GM19455 (cell line): ENCODE data around the gene WAS.

ENCODE experiments used
- ATAC-seq: cut with Tn5 transposase; IDR thresholded peaks from one replicate; pipeline ENCODE4 v1.9.1; 2021; ENCODE audit not compliant: unreplicated experiment

WAS gene

DNA sequence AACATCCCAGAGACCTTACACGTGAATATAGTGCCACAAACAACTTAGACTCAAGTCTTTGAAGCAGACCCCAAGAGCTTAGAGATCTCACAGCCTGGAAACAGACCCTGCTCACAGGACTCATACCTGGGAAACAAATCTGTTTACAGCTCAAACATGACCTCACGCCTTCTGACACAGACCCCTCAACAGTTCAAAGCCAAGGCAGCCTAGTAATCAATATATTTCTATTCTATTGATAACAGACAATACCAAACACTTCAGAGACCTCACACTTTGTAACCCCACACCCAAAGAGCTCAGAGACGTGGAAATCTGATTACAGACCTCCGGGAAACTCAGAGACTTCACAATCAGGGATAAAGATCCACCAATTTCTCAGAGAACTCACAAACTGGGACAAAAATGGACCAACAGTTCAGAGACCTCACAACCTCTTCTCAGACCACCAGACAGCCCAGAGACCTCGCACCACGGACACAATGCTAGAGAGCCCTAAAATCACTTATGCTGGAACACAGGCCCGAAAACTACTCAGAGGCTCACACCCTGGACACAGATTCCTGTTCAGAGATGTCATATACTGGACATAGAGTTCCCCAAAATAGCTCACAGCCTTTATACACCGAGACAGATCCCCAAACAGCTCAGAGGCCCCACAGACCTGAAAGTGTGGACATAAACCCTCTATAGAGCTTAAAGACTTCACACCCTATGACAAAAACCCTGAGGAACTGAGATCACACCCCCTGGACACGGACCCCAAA lies 27.7 kb downstream of the WAS start:
- ATAC-seq = no peak

DNA sequence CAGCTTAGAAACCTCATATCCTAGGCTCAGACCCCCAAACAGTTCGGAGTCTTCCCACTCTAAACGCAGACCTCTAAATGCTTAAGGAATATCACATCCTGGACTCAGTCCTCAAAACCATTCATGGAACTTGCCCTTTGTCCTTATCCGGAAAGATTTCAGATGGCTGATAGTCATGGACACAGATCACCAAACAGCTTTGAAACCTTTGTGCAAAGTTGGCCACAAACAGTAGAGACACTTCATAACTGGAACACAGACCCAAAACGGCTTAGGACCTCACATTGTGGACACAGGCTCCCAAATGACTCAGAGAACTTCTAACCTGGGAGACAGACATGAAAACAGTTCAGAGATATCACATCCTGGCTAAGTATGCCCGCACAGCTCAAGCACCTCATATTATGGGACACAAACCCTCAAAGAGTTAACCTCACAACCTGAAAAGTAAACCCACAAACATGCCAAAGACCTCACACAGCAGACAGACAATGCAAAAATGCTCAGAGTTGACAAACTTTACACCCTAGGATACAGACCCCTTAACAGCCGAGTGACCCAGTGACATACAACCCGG lies 28.4 kb downstream of the WAS start:
- ATAC-seq = no peak

DNA sequence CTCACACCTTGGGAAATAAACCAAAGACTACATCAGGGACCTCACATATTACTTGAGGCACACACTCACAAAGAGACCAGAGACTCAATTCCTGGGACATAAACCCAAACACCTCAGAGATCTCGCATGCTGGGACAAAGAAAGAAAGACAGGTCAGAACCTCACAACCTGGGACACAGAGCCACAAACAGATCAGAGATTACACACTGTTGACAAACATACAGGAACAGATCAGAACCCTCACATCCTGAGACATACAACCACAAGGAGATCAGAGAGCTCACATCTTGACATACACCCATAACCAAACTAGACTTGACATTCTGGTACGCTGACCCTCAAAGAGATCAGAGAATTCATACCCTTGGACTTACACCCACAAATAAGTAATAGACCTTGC lies 30.2 kb downstream of the WAS start:
- ATAC-seq = no peak

DNA sequence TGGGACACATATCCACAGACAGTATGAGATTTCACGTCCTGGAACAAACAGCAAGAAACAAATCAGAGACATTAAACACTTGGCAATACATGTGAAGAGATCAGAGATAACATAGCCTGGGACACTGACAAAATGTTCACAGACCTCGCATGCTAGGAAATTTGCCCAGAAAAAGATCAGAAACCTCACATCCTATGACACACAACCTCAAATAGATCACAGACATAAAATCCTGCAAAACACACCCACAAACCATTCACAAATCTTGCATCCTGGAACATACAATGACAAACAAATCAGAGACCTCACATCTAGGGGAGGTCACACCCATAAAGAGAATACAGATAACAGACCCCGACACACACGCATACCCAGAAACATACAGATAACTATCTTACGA lies 31.0 kb downstream of the WAS start:
- ATAC-seq = no peak

DNA sequence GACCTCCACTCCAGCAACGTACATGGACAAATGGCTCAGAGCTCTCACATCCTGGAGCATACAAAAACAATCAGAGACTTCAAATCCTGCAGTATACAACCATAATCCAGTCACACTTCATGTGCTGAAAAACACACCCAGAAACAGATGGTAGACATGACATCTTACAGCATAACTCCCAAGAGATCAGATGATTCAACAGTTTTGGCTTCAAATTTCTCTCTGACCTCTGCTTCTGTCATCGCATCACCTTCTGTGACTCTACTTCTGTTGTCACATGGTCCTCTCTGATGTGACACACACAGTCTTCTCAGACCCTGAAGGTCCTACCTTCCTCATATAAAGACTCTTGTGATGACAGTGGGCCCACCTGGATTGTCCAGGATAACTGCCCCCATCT lies 31.5 kb downstream of the WAS start:
- ATAC-seq = no peak

DNA sequence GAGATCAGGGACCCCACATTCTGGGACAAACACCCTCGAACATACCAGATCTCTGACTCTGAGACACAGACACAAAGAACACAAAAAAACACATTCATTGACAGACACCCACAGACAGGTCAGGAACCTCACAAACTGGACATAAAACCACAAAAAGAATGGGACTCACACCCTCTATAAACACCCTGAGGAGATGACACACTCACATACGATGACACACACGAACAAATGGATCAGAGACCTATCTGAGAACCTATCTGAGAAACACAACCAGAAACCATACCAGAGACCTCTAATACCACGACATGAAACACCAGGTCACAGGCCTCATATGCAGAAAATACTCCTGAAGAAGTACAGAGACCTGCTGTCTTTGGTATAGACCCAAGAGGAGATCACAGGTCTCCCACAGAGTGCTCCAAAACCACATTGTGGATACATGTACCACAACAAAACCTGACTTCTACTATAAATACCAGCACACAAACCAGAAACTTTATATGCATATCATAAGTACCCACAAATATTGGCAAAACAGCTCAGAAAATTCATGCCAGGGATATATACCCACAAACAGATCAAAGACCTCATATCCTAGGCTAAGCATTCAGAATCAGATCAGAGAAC lies 32.4 kb downstream of the WAS start:
- ATAC-seq = no peak

DNA sequence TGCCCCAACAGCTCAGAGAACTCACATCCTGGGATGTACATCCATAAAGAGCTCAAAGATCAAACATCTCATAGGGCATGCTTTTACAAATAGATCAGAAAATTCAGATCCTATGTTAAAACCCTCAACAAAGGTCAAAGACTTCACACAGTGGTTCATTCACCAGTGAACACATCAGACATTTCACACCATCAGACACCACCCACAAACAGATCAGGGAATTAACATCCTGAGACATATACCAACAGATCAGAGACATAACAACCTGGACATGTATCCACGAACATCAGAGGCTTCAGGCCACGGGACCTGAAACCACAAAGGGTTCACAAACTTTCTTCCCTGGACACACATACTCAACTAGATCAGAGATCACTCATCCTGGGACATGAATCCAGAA lies 36.4 kb downstream of the WAS start:
- ATAC-seq = no peak

DNA sequence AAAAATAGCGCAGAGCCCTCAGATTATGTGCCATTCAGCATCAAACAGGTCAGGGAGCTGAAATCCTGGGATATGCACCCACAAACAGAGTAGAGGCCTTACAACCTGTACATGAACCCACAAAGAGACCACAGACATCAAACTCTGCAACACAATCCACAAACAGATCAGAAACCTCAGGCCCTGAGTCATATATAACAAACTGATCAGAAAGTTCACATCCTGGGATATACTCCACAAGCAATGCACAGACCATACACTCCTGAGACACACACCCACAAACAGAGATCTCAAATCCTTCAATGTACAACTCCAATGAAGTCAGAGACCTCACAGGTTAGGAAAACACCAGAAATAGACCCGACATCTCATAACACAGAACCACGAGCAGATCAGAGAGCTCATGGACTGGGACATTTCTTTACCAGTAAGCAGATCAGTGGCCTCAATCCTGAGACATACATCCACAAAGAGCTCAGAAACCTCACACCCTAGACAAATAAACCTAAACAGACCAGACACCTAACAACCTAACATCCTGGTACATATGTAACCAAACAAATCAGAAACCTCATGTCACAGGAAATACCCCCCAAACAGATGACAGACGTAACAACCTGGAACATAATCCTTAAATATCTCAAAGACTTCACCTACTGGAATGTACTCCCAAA lies 37.1 kb downstream of the WAS start:
- ATAC-seq = no peak

DNA sequence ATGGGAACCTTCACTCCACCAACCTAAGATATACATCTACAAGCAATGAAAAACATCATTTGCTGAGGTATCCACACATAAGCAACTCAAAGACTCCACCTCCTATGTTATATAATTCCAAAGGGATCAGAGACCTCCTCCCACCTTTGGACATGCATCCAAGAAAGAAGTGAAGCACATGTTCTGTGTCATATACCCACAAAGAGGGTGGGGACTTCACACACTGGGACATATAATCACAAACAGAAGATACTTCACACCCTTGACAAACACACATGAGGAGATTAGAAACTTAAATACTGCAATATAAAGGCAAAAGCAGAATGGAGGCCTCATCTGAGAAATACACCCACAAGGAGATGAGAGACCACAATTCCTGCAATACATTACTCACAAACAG lies 38.3 kb downstream of the WAS start:
- no peak for ATAC-seq

DNA sequence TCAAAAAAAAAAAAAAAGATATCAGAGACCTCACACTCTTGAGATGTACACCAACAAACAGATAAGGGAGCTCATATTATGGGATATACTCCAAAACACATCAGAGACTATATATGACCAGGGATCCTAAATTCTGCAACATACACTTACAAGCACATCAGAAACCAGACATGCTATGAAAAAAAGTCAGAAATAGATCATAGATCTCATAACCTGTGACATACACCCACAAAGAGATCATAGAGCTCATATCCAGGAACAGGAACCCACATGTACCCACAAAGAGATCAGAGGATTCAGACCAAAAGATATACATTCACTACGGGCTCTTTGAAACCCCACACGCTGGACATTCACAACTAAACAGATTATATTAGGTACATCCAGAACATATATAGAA lies 43.0 kb downstream of the WAS start:
- no peak for ATAC-seq

DNA sequence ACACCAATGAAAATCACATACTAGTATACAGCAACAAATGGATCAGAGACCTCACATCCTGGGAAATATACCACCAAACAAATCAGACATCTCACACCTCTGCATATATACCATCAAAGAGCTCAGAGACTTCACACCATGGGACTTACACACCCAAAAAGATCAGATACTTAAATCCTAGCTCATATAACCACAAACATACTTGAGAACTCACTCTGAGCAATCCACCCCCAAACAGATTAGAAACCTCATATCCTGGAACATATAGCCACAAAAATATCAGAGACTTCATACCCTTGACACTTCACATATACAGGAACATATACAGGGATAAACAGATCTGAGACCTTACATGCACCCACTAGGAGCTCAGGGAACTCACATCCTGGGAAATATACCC lies 45.1 kb downstream of the WAS start:
- ATAC-seq = no peak

DNA sequence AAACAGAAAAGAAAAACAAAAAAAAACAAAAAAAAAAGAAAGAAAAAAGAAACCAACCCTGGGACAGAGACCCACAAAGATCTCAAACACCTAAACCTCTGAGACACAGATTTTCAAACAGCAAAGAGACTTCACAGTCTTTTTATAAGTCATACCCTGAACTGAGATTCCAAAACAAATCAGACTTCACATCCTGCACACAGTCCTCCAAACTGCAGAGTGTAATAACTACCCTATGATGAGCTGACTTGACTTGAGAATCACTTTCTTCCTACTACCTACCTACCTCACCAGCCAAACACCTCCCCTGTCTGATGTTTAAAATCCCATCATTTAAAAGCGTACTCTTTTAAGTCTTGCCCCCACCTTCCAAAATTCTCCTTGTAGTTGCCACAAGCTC lies 52.7 kb downstream of the WAS start:
- ATAC-seq = no peak

DNA sequence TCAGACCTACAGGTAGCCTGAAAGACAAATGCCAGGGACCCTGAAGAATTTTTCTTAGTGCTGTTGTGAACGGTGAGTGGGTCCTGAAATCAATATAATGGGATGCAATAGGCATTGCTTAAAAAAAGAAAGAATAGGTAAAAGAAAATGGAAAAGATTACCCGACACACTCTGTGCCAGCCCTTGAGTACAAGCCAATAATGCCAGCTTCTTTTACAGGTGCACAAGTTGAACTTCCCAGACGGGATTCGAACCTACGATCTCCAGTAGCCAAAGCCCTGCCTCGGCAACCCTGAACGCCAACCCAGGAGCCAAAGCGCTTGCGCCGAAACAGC lies 53.2 kb downstream of the WAS start:
- no peak for ATAC-seq

DNA sequence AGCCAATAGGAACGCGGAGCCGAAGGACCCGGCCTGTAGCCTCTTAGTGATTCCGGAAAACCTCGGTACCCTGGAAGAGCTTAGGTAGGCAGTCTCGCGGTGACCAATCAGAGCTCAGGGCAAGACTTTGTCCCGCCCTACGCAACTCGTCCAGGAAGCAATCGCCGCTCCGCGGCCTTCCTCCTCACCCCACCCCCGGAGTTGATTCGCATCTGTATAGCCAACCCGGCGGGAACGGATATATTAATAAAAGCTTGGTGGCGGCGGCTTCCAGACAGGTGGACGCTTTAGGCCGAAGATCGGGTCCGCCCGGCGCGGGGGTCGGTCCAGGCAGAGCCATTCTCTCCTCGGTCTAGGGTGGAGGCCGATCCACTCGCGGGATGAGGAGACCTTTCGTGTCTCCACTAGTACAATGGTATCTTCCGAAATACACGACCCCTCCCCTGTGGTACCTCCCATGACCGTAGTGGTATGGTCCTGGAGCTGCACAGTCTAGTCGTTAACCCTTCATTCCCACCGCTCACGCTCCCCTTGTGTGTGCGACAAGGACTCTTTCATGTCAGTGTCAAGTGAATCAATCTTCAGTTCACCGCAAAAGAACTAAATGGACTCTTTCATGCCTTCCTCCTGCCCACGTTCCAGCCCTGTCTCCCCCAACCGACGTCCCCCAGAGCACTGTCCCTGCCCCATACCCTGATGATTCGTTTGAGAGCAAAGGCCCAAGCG lies 53.8 kb downstream of the WAS start:
- ATAC-seq = peak; percentile 99

DNA sequence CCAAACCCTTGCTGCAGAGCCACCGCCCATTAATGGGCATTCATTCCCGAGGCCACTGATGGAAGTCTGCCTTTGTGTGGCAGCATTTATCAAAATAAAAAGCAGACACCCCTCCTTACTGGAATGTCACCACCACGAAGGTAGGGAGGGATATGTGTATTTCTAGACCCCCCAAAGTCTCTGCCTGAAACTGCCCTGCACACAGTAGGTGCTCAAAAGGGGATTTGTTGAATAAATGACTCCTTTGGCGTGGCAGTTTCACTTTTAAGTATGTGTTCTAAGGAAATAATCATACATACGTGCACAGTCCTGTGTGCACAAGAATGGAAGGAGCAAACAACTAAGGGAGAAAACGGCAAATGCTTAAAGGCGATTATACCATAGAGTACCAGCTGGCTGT lies 54.3 kb downstream of the WAS start:
- no peak for ATAC-seq
